HepG2 (cell line): Measurements from ENCODE around the gene TFF2.

Source experiments
- CHD4 ChIP-seq: fragments of 200-600 bp; sonication (generic); IDR thresholded peaks from 2 replicates; pipeline ENCODE4 v1.7.0; 2017; ENCODE audit warnings: mild to moderate bottlenecking, low read length, borderline replicate concordance
- GLI4 ChIP-seq: sonication (generic); formaldehyde crosslinking; IDR thresholded peaks from 2 replicates; pipeline ENCODE4 v1.5.1; 2020; ENCODE audit warnings: missing genetic modification reagents, mild to moderate bottlenecking, moderate library complexity, borderline replicate concordance
- POLR2A ChIP-seq, 2 experiments: IDR thresholded peaks; 2 replicates each; pipeline ENCODE4 v1.6.1; 2011; ENCODE audit warnings: low read depth in 2 of 2, low read length in 2 of 2, mild to moderate bottlenecking in 1 of 2, moderate library complexity in 1 of 2; ENCODE audit not compliant: insufficient read depth in 1 of 2
- SNAI1 ChIP-seq: sonication (generic); formaldehyde crosslinking; IDR thresholded peaks from 2 replicates; pipeline ENCODE4 v1.5.0; 2020; ENCODE audit warnings: mild to moderate bottlenecking, missing genetic modification reagents, borderline replicate concordance
- TBP ChIP-seq: sonication (generic); formaldehyde crosslinking; IDR thresholded peaks from 2 replicates; pipeline ENCODE4 v1.5.0; 2020; ENCODE audit warnings: missing genetic modification reagents
- ZNF777 ChIP-seq: sonication (generic); formaldehyde crosslinking; IDR thresholded peaks from 2 replicates; pipeline ENCODE4 v1.4.0; 2020; ENCODE audit warnings: missing genetic modification reagents
- TF ChIP-seq, protein P1 (sequence below): sonication (generic); formaldehyde crosslinking; IDR thresholded peaks from 2 replicates; pipeline ENCODE4 v1.8.0; 2022; ENCODE audit warnings: mild to moderate bottlenecking, missing genetic modification reagents, borderline replicate concordance

DNA sequence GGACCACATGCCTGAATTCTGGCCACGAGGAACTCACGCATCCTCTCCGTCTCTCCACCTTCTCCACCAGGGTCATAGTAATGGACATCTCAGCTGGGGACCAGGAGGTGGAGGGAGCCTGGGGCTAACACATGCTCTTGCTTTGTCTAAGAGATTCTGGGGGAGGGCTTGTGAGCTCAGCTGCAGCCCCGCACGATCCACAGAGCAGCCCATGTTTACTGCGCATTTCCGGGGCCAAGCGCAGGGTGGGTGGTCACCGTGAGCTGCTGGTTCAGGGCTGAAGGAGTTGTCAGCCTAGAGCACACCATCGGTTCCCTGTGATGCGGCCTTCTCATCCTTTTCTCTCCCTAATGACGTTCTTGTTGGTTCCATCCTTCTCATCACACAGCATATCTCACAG lies 7.5 kb upstream of the TFF2 start:
- TF ChIP-seq POLR2A (IDR thresholded peaks at IDR 0.05; ENCODE audit: insufficient read depth in 1 of 2, low read depth in 2 of 2, low read length in 2 of 2) (no peak), TBP (CRISPR knock-in tag) (no peak), GLI4 (CRISPR knock-in tag) (no peak), ZNF777 (no peak), CHD4 (no peak), SNAI1 (CRISPR knock-in tag) (no peak)
- TF ChIP-seq, protein P1, sequence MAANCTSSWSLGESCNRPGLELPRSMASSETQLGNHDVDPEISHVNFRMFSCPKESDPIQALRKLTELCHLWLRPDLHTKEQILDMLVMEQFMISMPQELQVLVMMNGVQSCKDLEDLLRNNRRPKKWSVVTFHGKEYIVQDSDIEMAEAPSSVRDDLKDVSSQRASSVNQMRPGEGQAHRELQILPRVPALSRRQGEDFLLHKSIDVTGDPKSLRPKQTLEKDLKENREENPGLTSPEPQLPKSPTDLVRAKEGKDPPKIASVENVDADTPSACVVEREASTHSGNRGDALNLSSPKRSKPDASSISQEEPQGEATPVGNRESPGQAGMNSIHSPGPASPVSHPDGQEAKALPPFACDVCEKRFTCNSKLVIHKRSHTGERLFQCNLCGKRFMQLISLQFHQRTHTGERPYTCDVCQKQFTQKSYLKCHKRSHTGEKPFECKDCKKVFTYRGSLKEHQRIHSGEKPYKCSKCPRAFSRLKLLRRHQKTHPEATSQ: no peak
